Fibroblast of the aortic adventitia (primary cell): ENCODE measurements around the gene KCNH6. TPM values are rescaled to one million over a fixed set of nuclear protein-coding genes. Genes with fewer than 3 reads are reported as not detected.

Experiments
- DNase-seq: peaks from one replicate; pipeline ENCODE4 v3.0.0-alpha.2; 2010; ENCODE audit warnings: low read depth
- H3K4me3 ChIP-seq: 2 replicates; pipeline ENCODE4 v1.5.1; 2011; ENCODE audit warnings: low read depth, mild to moderate bottlenecking, control low read depth, low read length, moderate library complexity
- CTCF ChIP-seq: IDR thresholded peaks from 2 replicates; pipeline ENCODE4 v1.5.1; 2011; ENCODE audit warnings: mild to moderate bottlenecking, low read length, control low read depth, inconsistent platforms; ENCODE audit not compliant: insufficient read depth
- total RNA-seq: library from RNA; depleted of rRNA; stranded (reverse); fragments of >200 nt; gene quantifications from 2 replicates; pipeline ENCODE4 v1.2.3, GENCODE V29; 2012; ENCODE audit warnings: low replicate concordance

KCNH6 gene
- total RNA-seq, 1 donor: not detected

DNA sequence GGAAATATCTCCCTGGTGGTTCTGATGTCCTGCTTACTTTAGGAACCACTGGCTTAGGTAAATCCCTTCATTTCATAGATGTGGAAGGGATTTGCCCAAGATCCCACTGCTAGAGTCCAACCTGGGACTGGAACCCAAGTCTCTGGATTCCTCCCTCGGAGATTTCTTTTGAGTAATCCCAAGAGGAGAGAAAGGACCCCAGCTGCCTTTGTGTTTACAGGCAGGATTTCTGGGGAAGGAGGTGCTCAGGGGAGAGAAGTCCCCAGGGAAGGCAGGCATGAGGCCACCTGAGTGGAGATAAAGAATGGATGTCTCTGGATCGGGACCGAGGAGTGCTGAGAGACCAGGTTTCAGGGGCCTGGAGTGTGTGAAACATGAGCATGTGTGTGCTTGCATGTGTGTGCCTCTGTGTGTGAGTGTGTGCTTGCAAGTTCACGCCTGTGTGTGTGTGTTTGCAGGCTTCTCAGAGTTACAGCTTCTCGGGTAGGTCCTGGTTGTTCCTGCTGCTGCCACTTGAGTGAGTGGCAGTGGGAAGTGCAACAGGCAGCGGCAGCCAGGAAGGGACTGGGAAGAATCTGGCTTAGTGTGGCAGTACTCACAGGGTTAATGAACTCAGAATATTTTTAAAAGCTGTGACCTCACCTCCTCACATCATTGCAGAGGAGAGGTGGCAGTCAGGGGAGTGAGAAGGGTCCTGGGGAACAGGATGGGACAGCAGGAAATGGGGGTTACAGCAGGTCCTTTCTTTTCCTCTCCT lies 2.2 kb downstream of the KCNH6 start:
- no peak for DNase-seq
- no peak for TF ChIP-seq CTCF
- H3K4me3 ChIP-seq: no peak overlapping the region

GRCh38 chr17:63526861-63527260 lies 3.7 kb downstream of the KCNH6 start:
- TF ChIP-seq CTCF: no peak
- H3K4me3 ChIP-seq: no peak overlapping the region
- no peak for DNase-seq

- no peak for DNase-seq
- no peak for TF ChIP-seq CTCF
- H3K4me3 ChIP-seq: no peak overlapping the region
These were observed 5.0 kb downstream of the KCNH6 start for GRCh38 chr17:63528183-63528582.

DNA sequence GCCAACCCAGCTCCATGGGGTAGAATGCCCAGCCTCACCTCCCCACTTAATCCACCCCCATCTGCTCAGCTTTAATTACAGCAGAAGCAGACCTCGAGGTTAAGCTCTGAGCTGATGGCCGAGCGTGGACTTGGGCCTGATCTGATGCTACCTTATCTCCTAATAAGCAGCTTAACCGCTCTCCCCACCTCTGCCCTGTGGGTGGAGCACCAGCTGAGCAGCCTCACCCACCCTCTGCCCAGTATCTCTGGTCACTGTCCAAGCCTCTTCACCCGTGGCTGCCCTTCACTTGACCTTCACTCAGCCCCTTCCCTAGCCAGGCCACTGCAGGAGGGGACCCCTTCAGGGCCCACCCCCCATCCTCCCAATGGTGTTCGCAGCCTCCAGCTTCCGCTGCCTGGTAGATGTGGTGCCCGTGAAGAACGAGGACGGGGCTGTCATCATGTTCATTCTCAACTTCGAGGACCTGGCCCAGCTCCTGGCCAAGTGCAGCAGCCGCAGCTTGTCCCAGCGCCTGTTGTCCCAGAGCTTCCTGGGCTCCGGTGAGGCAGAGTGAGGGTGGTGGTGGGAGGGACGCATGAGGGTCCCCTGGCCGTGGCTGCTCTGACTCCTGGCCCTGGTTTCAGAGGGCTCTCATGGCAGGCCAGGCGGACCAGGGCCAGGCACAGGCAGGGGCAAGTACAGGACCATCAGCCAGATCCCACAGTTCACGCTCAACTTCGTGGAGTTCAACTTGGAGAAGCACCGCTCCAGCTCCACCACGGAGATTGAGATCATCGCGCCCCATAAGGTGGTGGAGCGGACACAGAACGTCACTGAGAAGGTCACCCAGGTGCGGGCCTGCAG lies 6.8 kb downstream of the KCNH6 start:
- no peak overlapping the region for H3K4me3 ChIP-seq
- no peak for DNase-seq
- no peak for TF ChIP-seq CTCF

GRCh38 chr17:63530557-63531021 lies 7.4 kb downstream of the KCNH6 start:
- no peak for TF ChIP-seq CTCF
- H3K4me3 ChIP-seq: no peak overlapping the region
- no peak for DNase-seq

- no peak overlapping the region for H3K4me3 ChIP-seq
- TF ChIP-seq CTCF: no peak
- DNase-seq: no peak
These were observed 8.1 kb downstream of the KCNH6 start for GRCh38 chr17:63531022-63531965.
